ENCODE data around the gene ABCF3.
"Not testable (repeated sequence)": the region's sequence is repeated elsewhere in the genome, so short reads cannot be mapped to it uniquely, and the experiment has no call there.

ABCF3 gene

DNA sequence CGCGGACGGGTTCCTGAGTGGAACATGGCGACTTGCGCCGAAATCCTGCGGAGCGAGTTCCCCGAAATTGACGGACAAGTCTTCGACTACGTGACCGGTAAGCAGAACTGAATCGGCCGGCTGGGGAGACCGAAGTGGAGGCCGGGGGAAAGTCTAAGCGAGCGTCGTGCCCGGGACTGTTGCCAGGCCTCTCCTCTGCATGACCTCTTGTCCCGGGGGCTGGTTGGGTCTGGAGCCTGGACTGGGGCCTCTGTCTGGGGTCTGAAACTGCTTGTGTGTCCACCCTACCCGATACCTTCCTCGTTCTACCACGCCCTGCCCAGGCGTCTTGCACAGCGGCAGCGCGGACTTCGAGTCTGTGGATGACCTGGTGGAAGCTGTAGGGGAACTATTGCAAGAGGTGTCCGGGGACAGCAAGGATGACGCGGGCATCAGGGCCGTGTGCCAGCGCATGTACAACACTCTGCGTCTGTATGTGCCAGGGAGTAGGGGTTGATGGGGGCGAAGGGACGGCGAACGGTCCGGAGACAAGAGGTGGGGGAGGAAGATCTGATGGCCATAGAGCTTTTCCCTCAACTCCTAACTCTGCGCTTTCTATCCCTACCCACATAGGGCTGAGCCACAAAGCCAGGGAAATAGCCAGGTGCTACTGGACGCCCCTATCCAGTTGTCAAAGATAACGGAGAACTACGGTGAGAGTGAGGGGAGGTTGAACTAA lies at the start of gene ABCF3:
ABCF3 (plus strand) TSS at position 16 of the 718 bp plus-strand sequence; CDS start at position 25, 9 bp downstream.
- peak in 1 of 2 donors; percentile 12 for DNase-seq (ENCODE audit: low read depth in 2 of 2)

DNA sequence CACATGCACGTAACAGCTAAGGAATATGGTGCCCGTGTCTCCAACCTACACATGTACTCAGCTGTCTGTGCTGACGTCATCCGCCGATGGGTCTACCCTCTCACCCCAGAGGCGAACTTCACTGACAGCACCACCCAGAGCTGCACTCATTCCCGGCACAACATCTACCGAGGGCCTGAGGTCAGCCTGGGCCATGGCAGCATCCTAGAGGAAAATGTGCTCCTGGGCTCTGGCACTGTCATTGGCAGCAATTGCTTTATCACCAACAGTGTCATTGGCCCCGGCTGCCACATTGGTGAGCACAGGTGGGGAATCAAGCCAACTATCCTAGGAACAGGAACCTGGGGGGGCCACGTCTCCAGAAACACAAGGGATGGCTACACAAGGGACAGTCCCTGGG lies 45.6 kb upstream of the ABCF3 start:
- no peak for DNase-seq (ENCODE audit: low read depth in 2 of 2)

DNA sequence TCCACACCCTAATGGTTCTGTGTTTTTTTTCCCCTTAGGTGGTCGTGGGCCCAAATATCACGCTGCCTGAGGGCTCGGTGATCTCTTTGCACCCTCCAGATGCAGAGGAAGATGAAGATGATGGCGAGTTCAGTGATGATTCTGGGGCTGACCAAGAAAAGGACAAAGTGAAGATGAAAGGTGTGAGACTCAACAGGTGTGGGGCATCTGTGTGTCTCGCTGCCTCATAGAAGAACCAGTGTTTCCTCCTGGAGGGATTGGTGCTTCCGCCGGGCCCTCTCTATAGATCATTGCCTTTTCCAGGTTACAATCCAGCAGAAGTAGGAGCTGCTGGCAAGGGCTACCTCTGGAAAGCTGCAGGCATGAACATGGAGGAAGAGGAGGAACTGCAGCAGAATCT lies 43.8 kb upstream of the ABCF3 start:
- no peak for DNase-seq (ENCODE audit: low read depth in 2 of 2)

DNA sequence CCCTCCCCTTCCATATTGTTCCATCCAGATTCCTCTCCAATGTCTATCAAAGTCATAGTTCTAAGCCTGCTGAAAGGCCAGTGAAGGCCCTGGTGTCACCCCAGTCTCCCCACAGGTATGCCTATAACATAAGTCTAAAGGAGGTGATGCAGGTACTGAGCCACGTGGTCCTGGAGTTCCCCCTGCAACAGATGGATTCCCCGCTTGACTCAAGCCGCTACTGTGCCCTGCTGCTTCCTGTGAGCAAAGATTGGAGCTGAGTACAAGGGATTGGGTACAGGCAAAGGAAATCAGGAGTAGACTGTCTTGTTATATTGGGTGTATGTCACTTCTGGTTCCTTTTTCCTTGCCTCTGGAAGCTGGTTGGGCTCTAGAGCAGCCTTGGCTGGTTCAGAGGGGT lies 42.7 kb upstream of the ABCF3 start:
- DNase-seq (ENCODE audit: low read depth in 2 of 2) = no peak

DNA sequence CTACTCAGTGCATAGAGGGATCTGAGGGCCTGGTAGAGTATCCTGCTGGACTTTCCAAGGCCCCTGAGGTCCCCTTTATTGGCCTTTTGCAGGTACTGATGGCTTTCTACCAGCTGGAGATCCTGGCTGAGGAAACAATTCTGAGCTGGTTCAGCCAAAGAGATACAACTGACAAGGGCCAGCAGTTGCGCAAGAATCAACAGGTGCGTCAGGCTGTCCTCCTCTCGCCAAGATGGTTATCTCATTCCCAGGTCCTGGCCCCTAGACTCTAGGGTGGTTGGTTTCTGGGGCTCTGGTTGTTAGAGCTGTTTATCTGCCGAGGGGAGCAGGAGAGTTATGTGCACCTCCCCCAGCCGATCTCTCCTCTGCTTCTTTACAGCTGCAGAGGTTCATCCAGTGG lies 41.5 kb upstream of the ABCF3 start:
- no peak for DNase-seq (ENCODE audit: low read depth in 2 of 2)

DNA sequence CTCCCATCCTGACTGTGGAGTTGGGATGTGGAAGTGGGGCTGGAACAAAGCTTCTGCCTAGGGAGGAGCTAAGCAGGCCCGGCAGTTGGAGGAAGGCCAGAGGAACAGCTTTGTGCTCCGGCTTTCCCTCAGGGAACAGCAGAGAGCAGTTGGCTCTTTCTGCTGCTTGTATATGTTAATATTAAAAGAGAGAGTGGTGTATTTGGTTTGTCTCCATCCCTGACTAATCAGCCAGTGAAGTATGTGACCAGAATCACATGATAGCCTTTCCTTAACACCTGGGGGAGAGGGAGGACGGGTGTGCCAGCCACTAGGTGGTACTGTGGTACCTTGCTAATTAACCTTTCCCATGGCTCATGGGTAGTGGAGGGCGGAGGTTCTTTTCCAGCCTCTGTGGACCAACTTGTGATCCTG lies 40.9 kb upstream of the ABCF3 start:
- DNase-seq (ENCODE audit: low read depth in 2 of 2) = peak in 1 of 2 donors; percentile 40

DNA sequence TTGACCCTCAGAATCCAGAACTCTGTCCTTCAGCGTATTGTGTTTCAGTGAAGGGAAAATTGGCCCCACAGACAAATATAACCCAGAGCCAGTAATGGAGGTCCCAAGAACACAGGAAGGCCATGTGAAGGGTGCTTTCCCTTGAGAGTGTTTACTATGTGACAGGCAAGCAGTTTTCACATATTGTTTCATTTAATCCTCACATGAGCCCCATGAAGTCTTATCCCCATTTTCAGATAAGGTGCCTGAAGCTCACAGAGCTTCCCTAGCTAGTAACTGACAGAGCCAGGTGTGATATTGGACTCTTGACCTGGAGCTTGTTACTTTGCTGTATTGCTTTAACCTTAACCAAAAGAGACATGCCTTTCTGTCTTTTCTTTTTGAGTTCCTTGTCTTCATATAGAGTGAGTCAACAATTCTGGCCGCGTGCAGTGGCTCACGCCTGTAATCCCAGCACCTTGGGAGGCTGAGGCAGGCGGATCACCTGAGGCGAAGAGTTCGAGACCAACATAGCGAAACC lies 40.2 kb upstream of the ABCF3 start:
- no peak for DNase-seq (ENCODE audit: low read depth in 2 of 2)

- no peak for DNase-seq (ENCODE audit: low read depth in 2 of 2)
Observed at GRCh38 chr3:184148076-184148475, 37.9 kb upstream of the ABCF3 start.

DNA sequence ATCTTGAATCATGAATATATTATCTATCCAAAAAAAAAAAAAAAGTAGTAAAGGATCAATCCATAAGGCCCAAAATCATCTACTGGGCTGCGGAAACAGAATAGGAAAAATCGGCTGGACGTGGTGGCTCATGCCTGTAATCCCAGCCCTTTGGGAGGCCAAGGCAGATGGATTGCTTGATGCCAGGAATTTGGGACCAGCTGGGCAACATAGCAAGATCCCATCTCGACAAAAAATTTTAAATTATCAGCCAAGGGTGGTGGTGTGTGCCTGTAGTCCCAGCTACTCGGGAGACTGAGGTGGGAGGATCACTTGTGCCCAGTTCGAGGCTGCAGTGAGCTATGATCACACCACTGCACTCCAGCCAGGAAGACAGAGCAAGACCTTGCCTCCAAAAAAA lies 36.9 kb upstream of the ABCF3 start:
- no peak for DNase-seq (ENCODE audit: low read depth in 2 of 2)

GRCh38 chr3:184149770-184150169 lies 36.2 kb upstream of the ABCF3 start:
- not testable (repeated sequence) for DNase-seq (ENCODE audit: low read depth in 2 of 2)

GRCh38 chr3:184154885-184155643 lies 30.9 kb upstream of the ABCF3 start, which contains the start of gene DVL3:
Gene DVL3 (plus strand): TSS chr3:184155377. CDS start chr3:184155636, 259 bp downstream.
- peak in 1 of 2 donors; percentile 45 for DNase-seq (ENCODE audit: low read depth in 2 of 2)

DNA sequence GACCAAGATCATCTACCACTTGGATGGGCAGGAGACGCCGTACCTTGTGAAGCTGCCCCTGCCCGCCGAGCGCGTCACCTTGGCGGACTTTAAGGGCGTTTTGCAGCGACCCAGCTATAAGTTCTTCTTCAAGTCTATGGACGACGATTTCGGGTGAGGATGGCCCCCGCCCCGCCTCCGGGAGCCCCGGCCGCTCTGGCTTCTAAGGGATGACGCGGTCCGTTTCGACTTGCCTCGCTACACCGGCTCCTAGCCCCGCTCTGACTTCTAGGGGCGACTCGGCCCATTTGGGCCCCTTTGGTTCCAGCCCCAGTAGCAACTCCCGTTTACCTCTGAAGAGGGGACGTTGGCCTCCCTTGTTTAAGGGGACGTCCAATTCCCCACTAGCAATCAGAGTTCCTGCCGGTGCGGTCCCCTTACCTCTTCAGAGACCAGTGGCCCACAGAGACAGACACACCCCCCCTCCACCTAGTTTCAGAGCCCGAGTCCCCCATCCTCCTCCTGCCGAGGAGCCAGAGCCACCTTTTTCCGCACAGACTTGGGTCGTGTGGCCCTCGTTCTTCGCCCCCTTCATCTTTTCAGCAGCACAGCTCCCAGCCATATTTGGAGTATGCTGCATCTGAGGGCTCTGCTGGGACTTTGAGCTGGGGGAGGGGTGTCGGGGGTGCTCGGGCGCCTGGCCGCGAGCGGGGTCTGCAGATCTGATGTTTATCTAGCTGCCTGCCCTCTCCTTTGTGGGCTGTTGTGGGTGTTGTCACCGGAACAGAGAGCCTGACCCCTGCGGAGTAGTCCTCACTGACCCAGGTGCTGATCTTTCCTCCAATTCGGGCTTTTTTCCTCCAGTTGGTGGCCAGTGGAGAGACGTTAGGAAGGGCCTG lies 30.1 kb upstream of the ABCF3 start:
- peak in 1 of 2 donors; percentile 38 for DNase-seq (ENCODE audit: low read depth in 2 of 2)

DNA sequence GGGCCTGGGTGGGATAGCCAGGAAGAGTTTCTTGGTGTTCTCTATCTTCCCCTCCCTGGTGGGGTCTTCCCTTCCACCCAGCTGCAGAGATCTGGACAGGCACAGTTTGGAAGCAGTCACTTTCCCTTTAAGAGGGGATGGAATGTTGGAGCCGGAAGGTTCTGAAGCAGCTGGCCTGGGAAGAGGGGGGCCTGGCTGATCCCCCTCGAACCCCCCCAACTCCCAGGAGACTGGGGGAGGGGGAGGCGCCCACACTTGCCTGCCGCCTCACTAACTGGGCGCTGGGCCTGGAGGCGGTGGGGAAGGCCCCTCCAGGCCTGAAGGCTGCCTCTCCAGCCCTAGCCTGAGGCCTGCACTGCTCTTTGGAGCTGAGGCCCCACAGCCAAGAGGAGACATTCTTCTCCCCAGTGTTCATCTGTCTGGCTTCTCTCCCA lies 29.5 kb upstream of the ABCF3 start:
- DNase-seq (ENCODE audit: low read depth in 2 of 2) = no peak

GRCh38 chr3:184157206-184157605 lies 28.8 kb upstream of the ABCF3 start:
- DNase-seq (ENCODE audit: low read depth in 2 of 2) = no peak

DNA sequence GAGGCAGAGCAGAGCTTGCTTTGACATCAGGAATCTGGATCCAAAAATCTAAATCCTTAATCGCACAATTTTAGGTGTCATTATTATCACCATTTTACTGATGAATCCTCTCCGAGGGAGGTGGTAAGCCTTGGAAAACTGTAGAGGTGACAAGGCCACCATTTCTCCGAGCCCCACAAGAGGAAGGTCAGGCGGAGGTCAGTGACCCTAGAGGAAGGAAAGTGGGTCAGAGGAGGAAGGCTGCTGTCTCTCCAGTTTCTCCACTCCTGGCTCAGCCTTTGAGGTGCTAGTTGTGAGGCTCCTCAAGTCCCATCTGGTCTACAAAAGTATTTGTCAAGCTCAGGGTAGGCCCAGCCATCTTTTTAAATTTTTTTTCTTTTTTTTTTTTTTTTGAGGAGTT lies 27.6 kb upstream of the ABCF3 start:
- no peak for DNase-seq (ENCODE audit: low read depth in 2 of 2)

- DNase-seq (ENCODE audit: low read depth in 2 of 2) = no peak
Observed at GRCh38 chr3:184160456-184160855, 25.5 kb upstream of the ABCF3 start.

DNA sequence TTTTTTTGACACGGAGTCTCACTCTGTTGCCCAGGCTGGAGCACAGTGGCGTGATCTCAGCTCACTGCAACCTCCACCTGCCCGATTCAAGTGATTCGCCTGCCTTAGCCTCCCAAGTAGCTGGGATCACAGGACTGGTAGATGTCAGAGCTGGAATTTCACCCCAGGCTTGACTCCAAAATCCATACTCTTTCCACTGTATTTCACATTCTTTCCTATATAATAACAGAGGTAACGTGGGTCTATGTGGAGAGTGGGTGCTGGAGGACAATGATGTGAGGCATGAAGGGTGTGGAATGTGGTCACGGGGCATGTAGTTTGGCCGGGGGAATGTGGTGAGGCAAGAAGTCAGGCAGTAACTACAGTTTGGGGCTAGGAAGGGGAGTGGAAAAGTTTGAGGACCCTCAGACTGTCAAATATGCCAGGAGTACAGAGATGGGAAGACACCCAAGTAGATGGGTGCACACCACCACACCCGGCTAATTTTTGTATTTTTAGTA lies 23.4 kb upstream of the ABCF3 start:
- not testable (repeated sequence) for DNase-seq (ENCODE audit: low read depth in 2 of 2)

DNA sequence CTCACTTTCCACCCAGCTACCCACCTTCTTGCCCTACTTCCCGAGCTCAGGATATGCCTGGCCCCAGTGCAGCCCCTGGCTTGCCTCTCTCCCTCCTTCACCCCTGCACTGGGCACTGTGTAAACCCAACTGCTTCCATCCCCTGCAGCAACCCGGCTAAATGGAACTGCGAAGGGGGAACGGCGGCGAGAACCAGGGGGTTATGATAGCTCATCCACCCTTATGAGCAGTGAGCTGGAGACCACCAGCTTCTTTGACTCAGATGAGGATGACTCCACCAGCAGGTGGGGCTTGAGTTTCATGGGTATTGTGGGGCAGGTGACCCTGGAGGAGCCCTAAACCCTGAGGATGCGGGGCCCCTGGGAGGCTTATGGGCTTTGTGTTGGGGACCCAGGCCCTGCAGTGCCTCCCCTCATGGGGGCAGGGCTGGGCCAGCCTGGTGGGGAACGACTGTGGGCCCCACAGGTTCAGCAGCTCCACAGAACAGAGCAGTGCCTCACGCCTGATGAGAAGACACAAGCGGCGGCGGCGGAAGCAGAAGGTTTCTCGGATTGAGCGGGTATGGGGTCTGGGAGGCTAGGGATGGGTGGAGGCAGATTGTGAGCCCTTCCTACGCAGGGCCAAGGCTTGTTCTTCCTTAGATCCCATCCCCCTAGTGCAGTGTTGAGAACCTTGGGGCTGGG lies 21.2 kb upstream of the ABCF3 start:
- no peak for DNase-seq (ENCODE audit: low read depth in 2 of 2)

- DNase-seq (ENCODE audit: low read depth in 2 of 2) = no peak
Observed at GRCh38 chr3:184165543-184165942, 20.5 kb upstream of the ABCF3 start.

DNA sequence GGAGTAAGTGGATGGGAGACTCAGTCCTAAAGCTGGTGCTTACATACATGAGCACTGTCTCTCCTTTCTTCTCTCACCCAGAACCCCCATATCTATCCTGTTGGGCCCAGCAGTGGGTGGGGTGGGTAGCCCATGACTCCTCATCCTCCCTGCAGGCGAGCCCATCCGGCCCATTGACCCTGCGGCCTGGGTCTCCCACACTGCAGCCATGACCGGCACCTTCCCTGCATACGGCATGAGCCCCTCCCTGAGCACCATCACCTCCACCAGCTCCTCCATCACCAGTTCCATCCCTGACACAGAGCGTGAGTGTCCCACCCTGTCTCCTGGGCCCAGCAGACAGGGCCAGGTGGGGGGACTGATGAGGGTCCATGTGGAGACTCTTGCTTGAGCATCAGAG lies 19.3 kb upstream of the ABCF3 start:
- no peak for DNase-seq (ENCODE audit: low read depth in 2 of 2)

DNA sequence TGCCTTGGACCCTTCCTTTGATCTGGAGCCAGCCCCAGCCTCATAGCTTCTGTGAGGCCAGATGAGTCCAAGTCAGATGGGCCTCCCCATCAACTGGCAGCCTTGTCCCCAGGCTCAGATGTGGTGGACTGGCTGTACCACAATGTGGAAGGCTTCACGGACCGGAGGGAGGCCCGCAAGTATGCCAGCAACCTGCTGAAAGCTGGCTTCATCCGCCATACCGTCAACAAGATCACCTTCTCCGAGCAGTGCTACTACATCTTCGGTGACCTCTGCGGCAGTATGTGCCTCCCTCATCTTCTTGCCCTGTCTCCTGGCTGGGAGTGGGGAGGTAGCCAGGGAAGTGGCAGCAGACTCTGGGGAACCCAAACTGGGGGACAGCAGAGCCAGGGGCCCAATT lies 18.2 kb upstream of the ABCF3 start:
- no peak for DNase-seq (ENCODE audit: low read depth in 2 of 2)
